OCI-LY3 (cell line): Measurements from ENCODE around the gene MRAS.

Source experiments
- H2AFZ ChIP-seq: fragments of 200-600, 300-600 bp; shearing (Covaris generic); 2 replicates; pipeline ENCODE4 v1.6.0; 2014; ENCODE audit warnings: antibody characterized with exemption, low read depth, low read length
- H3K27ac ChIP-seq: fragments of 200-600, 300-600 bp; sonication (generic); 2 replicates; pipeline ENCODE4 v1.5.1; 2014; ENCODE audit warnings: mild to moderate bottlenecking, low read length, moderate library complexity, mixed read lengths
- H3K27me3 ChIP-seq: fragments of 200-600, 300-600 bp; sonication (generic); 2 replicates; pipeline ENCODE4 v1.6.1; 2014; ENCODE audit warnings: low read depth, low read length, mixed read lengths
- H3K36me3 ChIP-seq: fragments of 200-600, 300-600 bp; sonication (generic); replicated peaks from 2 replicates; pipeline ENCODE3; 2014; ENCODE audit warnings: low read depth, low read length, mixed read lengths
- H3K4me1 ChIP-seq: fragments of 300-600, 200-600 bp; sonication (generic); 2 replicates; pipeline ENCODE4 v1.6.1; 2014; ENCODE audit warnings: low read length, mixed read lengths
- H3K4me2 ChIP-seq: fragments of 200-600, 300-600 bp; sonication (generic); 2 replicates; pipeline ENCODE4 v1.6.1; 2014; ENCODE audit warnings: low read length, mixed read lengths
- H3K4me3 ChIP-seq: fragments of 300-600, 200-600 bp; sonication (generic); 2 replicates; pipeline ENCODE4 v1.5.1; 2014; ENCODE audit warnings: antibody characterized with exemption, mild to moderate bottlenecking, low read length, moderate library complexity
- H3K79me2 ChIP-seq: fragments of 300-600, 200-600 bp; shearing (Covaris generic); 2 replicates; pipeline ENCODE4 v1.6.1; 2014; ENCODE audit warnings: mild to moderate bottlenecking, low read length, mixed read lengths
- H3K9ac ChIP-seq: fragments of 300-600, 200-600 bp; shearing (Covaris generic); 2 replicates; pipeline ENCODE4 v1.6.0; 2014; ENCODE audit warnings: mild to moderate bottlenecking, low read length, moderate library complexity
- H3K9me3 ChIP-seq: fragments of 200-600, 300-600 bp; shearing (Covaris generic); 2 replicates; pipeline ENCODE4 v1.6.1; 2014; ENCODE audit warnings: low read length, mixed read lengths; ENCODE audit not compliant: insufficient read depth
- H4K20me1 ChIP-seq: fragments of 200-600, 300-600 bp; sonication (generic); 2 replicates; pipeline ENCODE4 v1.6.1; 2016; ENCODE audit warnings: low read length, mixed read lengths; ENCODE audit not compliant: insufficient read depth
- CTCF ChIP-seq: fragments of 200-600, 300-600 bp; sonication (generic); IDR thresholded peaks from 2 replicates; pipeline ENCODE4 v1.5.1; 2014; ENCODE audit warnings: antibody characterized with exemption, low read length, low read depth
- EZH2phosphoT487 ChIP-seq: fragments of 200-600 bp; shearing (Covaris generic); IDR thresholded peaks from 2 replicates; pipeline ENCODE4 v1.6.1; 2018; ENCODE audit warnings: antibody characterized with exemption, mixed run types, low read depth

Gene MRAS

DNA sequence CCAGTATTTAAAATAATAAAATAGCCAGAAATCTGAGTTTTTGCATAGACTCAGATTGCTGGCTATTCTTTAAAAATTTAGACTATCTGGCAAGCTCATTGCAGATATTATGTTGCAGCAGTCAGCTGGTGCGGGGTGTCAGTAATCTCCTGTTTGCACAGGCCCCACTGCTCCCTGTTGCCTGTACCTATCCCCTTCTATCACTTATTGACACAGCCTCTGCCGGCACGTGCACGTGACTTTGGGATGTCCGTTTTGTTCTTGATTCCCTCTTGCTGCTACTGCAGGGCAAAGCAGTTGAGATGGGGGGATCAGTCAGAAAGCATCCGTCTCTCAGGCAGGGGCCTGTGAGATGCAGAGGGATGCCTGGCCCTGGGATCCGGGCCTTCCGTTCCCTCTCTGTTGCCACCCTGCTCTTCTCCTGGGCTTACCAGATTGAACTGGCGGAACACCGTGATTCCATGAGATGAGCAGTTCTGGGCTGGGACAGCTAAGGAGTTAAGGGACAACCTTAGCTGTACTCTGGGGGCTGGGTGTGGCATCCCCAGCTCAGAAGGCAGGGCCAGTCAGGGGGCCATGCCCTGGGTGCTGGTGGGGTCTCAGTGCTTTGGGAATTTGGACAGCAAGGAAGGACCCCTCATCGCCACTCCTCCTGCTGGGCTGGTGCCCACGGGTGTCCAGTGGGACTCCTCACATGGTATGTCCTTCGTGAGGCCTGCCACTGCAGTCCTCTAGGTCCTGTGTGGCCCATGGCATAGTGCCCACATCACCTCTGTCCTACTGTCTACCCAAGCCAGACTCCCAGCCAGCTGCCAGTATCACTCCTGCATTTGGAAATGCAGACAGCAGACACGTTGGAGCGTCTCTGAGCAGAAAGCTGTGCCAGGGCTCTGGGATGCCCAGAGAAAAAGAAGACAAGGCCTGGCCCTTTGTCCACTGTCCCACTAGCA is 11.8 kb downstream of the MRAS start:
- Histone ChIP-seq H3K4me1 (no peaks in the 10 kb centered on the region), H3K27ac (no peak overlapping the region), H3K9me3 (no peaks in the 10 kb centered on the region), H3K4me3 (no peak overlapping the region), H3K36me3 (no peaks in the 10 kb centered on the region), H4K20me1 (peaks cover 3% of the 10 kb centered on the region; the same call in 1 of the 2 replicates), H2AFZ (no peak overlapping the region), H3K27me3 (peaks cover 79% of the 10 kb centered on the region), H3K9ac (no peak overlapping the region), H3K79me2 (no peaks in the 10 kb centered on the region), H3K4me2 (no peak overlapping the region)
- TF ChIP-seq EZH2phosphoT487 (no peak), CTCF (no peak)

GRCh38 chr3:138360869-138361525 is 12.6 kb downstream of the MRAS start:
- Histone ChIP-seq H3K27me3 (peaks cover 79% of the 10 kb centered on the region), H3K9me3 (no peaks in the 10 kb centered on the region), H2AFZ (no peak overlapping the region), H3K4me3 (no peak overlapping the region), H3K4me1 (no peaks in the 10 kb centered on the region), H3K4me2 (no peak overlapping the region), H4K20me1 (peaks cover 3% of the 10 kb centered on the region; the same call in 1 of the 2 replicates), H3K79me2 (no peaks in the 10 kb centered on the region), H3K9ac (no peak overlapping the region), H3K27ac (no peak overlapping the region), H3K36me3 (no peaks in the 10 kb centered on the region)
- TF ChIP-seq EZH2phosphoT487 (no peak), CTCF (no peak)

- TF ChIP-seq CTCF (no peak), EZH2phosphoT487 (no peak)
- H3K9ac ChIP-seq: no peak overlapping the region
These were observed 13.2 kb downstream of the MRAS start for GRCh38 chr3:138361561-138361971.

DNA sequence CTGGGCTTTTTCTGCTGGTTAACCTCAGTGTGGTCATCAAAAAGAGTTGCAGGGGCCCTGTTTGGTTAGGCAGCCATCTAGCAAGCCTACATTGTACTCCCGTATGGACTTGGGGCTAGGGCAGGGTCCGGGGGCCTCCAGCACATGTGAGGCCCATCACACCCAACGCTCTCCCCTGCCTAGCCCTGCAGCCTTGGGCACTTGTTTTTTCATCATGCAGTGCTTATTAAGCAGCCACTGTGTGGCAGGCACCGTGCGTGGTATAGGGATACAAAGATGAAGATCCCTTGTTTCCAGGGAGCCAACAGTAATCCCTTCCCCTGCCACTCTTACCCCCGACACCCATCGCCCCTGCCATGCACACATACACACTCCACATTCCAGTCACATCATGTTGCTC is 14.2 kb downstream of the MRAS start:
- Histone ChIP-seq H4K20me1 (peaks cover 5% of the 10 kb centered on the region; the same call in 1 of the 2 replicates), H3K79me2 (no peaks in the 10 kb centered on the region), H3K4me1 (peaks cover 2% of the 10 kb centered on the region), H3K9ac (no peak overlapping the region), H2AFZ (no peak overlapping the region), H3K4me3 (no peak overlapping the region), H3K9me3 (no peaks in the 10 kb centered on the region), H3K27me3 (peaks cover 79% of the 10 kb centered on the region), H3K36me3 (no peaks in the 10 kb centered on the region), H3K27ac (no peak overlapping the region), H3K4me2 (no peak overlapping the region)
- TF ChIP-seq CTCF: no peak
- no peak for TF ChIP-seq EZH2phosphoT487

More at GRCh38 chr3:138361561-138361971, 13.2 kb downstream of the MRAS start:
- Histone ChIP-seq H4K20me1 (peaks cover 3% of the 10 kb centered on the region; the same call in 1 of the 2 replicates), H3K4me1 (no peaks in the 10 kb centered on the region), H3K27ac (no peak overlapping the region), H2AFZ (no peak overlapping the region), H3K4me3 (no peak overlapping the region), H3K79me2 (no peaks in the 10 kb centered on the region), H3K4me2 (no peak overlapping the region), H3K27me3 (peaks cover 79% of the 10 kb centered on the region), H3K36me3 (no peaks in the 10 kb centered on the region), H3K9me3 (no peaks in the 10 kb centered on the region)
